Activated T-helper 17 cell treated with anti-CD3 and anti-CD28 coated beads, Interleukin-2, amount 50 U/mL, for 72 hours (primary cell): Measurements from ENCODE around the gene FAM120B. TPM values are rescaled to one million over a fixed set of nuclear protein-coding genes. Genes with fewer than 3 reads are reported as not detected.
"Not testable (repeated sequence)": the region's sequence is repeated elsewhere in the genome, so short reads cannot be mapped to it uniquely, and the experiment has no call there.

Experiments
- ATAC-seq: fragments of 150-1000 bp; cut with Tn5 transposase; replicated peaks from 2 replicates; pipeline ENCODE4 v1.10.0; 2021; ENCODE audit warnings: mild to moderate bottlenecking, moderate library complexity
- H3K27ac Mint-ChIP-seq: one replicate; pipeline ENCODE4 v1.8.0; 2022; ENCODE audit warnings: mixed read lengths
- H3K27me3 Mint-ChIP-seq: one replicate; pipeline ENCODE4 v1.8.0; 2022; ENCODE audit warnings: mixed read lengths
- H3K36me3 Mint-ChIP-seq: one replicate; pipeline ENCODE4 v1.8.0; 2022; ENCODE audit warnings: low read depth, mild to moderate bottlenecking, mixed read lengths
- H3K4me1 Mint-ChIP-seq: one replicate; pipeline ENCODE4 v1.8.0; 2022; ENCODE audit warnings: mixed read lengths
- H3K4me3 Mint-ChIP-seq: one replicate; pipeline ENCODE4 v1.8.0; 2022; ENCODE audit warnings: mild to moderate bottlenecking, mixed read lengths
- H3K9me3 Mint-ChIP-seq: one replicate; pipeline ENCODE4 v1.8.0; 2022; ENCODE audit warnings: mixed read lengths
- total RNA-seq, 2 donors: library from RNA; stranded (reverse); gene quantifications; one replicate each; pipeline ENCODE4 v1.2.3, GENCODE V29; 2022

The FAM120B gene
- total RNA-seq, 2 donors from 2014 or later: 22.5 to 27.4 TPM

GRCh38 chr6:170317718-170318117, 11.2 kb downstream of the FAM120B start:
- H3K4me1 Mint-ChIP-seq: peaks cover 27% of the 10 kb centered on the region
- no peaks in the 10 kb centered on the region for H3K9me3 Mint-ChIP-seq
- H3K4me3 Mint-ChIP-seq: no peak overlapping the region
- H3K27me3 Mint-ChIP-seq: no peaks in the 10 kb centered on the region
- no peak for ATAC-seq
- peak overlapping the region; percentile 23 for H3K27ac Mint-ChIP-seq
- H3K36me3 Mint-ChIP-seq: peaks cover 73% of the 10 kb centered on the region

- Mint-ChIP-seq H3K27me3 (no peaks in the 10 kb centered on the region), H3K27ac (peak overlapping the region; percentile 60), H3K4me1 (peaks cover 7% of the 10 kb centered on the region), H3K9me3 (no peaks in the 10 kb centered on the region), H3K36me3 (peaks cover 97% of the 10 kb centered on the region), H3K4me3 (no peak overlapping the region)
- no peak for ATAC-seq
These were observed 22.8 kb downstream of the FAM120B start for GRCh38 chr6:170329321-170329720.

- ATAC-seq, H3K27ac Mint-ChIP-seq, H3K27me3 Mint-ChIP-seq, H3K4me3 Mint-ChIP-seq, H3K9me3 Mint-ChIP-seq: not testable (repeated sequence)
- peaks cover 33% of the 10 kb centered on the region for H3K4me1 Mint-ChIP-seq
- peaks cover 90% of the 10 kb centered on the region for H3K36me3 Mint-ChIP-seq
These were observed 28.6 kb downstream of the FAM120B start for GRCh38 chr6:170335199-170335598.

- H3K36me3 Mint-ChIP-seq: peaks cover 71% of the 10 kb centered on the region
- H3K4me3 Mint-ChIP-seq: peak overlapping the region; percentile 41
- ATAC-seq: peak; percentile 42
- peaks cover 27% of the 10 kb centered on the region for H3K4me1 Mint-ChIP-seq
- H3K27ac Mint-ChIP-seq: peak overlapping the region; percentile 15
- H3K9me3 Mint-ChIP-seq: no peaks in the 10 kb centered on the region
- no peaks in the 10 kb centered on the region for H3K27me3 Mint-ChIP-seq
These were observed 38.3 kb downstream of the FAM120B start for GRCh38 chr6:170344631-170345576.

GRCh38 chr6:170345662-170346061, 39.1 kb downstream of the FAM120B start:
- Mint-ChIP-seq H3K27ac (peak overlapping the region; percentile 15), H3K36me3 (peaks cover 74% of the 10 kb centered on the region), H3K9me3 (no peaks in the 10 kb centered on the region), H3K4me1 (peaks cover 27% of the 10 kb centered on the region), H3K27me3 (no peaks in the 10 kb centered on the region), H3K4me3 (peak overlapping the region; percentile 41)
- ATAC-seq: peak; percentile 82

- Mint-ChIP-seq H3K9me3 (peaks cover 6% of the 10 kb centered on the region), H3K27me3 (no peaks in the 10 kb centered on the region), H3K36me3 (peaks cover 84% of the 10 kb centered on the region), H3K4me1 (peaks cover 32% of the 10 kb centered on the region), H3K27ac (peak overlapping the region; percentile 15), H3K4me3 (peak overlapping the region; percentile 41)
- ATAC-seq: peak; percentile 74
These were observed 40.1 kb downstream of the FAM120B start for GRCh38 chr6:170346649-170347048.

- Mint-ChIP-seq H3K36me3 (peaks cover 81% of the 10 kb centered on the region), H3K4me1 (peaks cover 32% of the 10 kb centered on the region), H3K9me3 (peaks cover 6% of the 10 kb centered on the region), H3K27me3 (no peaks in the 10 kb centered on the region), H3K27ac (peak overlapping the region; percentile 15), H3K4me3 (peak overlapping the region; percentile 41)
- peak; percentile 75 for ATAC-seq
These were observed 40.5 kb downstream of the FAM120B start for GRCh38 chr6:170347091-170347490.

GRCh38 chr6:170347975-170348374, 41.4 kb downstream of the FAM120B start:
- ATAC-seq: no peak

GRCh38 chr6:170351456-170351855, 44.9 kb downstream of the FAM120B start:
- H3K4me3 Mint-ChIP-seq, H3K27me3 Mint-ChIP-seq, ATAC-seq, H3K27ac Mint-ChIP-seq: not testable (repeated sequence)
- Mint-ChIP-seq H3K9me3 (peaks cover 13% of the 10 kb centered on the region), H3K36me3 (peaks cover 59% of the 10 kb centered on the region), H3K4me1 (peaks cover 21% of the 10 kb centered on the region)

More at GRCh38 chr6:170347975-170348374, 41.4 kb downstream of the FAM120B start:
- Mint-ChIP-seq H3K27me3 (no peaks in the 10 kb centered on the region), H3K9me3 (peaks cover 12% of the 10 kb centered on the region), H3K36me3 (peaks cover 73% of the 10 kb centered on the region), H3K4me1 (peaks cover 36% of the 10 kb centered on the region), H3K27ac (peak overlapping the region; percentile 15), H3K4me3 (no peak overlapping the region)

GRCh38 chr6:170355190-170355589, 48.6 kb downstream of the FAM120B start:
- not testable (repeated sequence) for H3K27me3 Mint-ChIP-seq, ATAC-seq, H3K27ac Mint-ChIP-seq, H3K4me3 Mint-ChIP-seq
- H3K9me3 Mint-ChIP-seq: peaks cover 13% of the 10 kb centered on the region
- peaks cover 14% of the 10 kb centered on the region for H3K4me1 Mint-ChIP-seq
- peaks cover 54% of the 10 kb centered on the region for H3K36me3 Mint-ChIP-seq

GRCh38 chr6:170355661-170356060, 49.1 kb downstream of the FAM120B start:
- H3K9me3 Mint-ChIP-seq: peaks cover 13% of the 10 kb centered on the region
- H3K4me1 Mint-ChIP-seq: peaks cover 14% of the 10 kb centered on the region
- no peak overlapping the region for H3K4me3 Mint-ChIP-seq
- ATAC-seq: no peak
- H3K36me3 Mint-ChIP-seq: peaks cover 54% of the 10 kb centered on the region
- H3K27me3 Mint-ChIP-seq: no peaks in the 10 kb centered on the region
- no peak overlapping the region for H3K27ac Mint-ChIP-seq

GRCh38 chr6:170357812-170358211, 51.3 kb downstream of the FAM120B start:
- H3K4me1 Mint-ChIP-seq: peaks cover 5% of the 10 kb centered on the region
- H3K9me3 Mint-ChIP-seq: peaks cover 3% of the 10 kb centered on the region
- ATAC-seq: no peak
- H3K27me3 Mint-ChIP-seq: no peaks in the 10 kb centered on the region
- no peak overlapping the region for H3K27ac Mint-ChIP-seq
- H3K4me3 Mint-ChIP-seq: no peak overlapping the region
- peaks cover 60% of the 10 kb centered on the region for H3K36me3 Mint-ChIP-seq

- ATAC-seq: no peak
- Mint-ChIP-seq H3K27me3 (no peaks in the 10 kb centered on the region), H3K4me3 (no peak overlapping the region), H3K9me3 (no peaks in the 10 kb centered on the region), H3K27ac (no peak overlapping the region), H3K36me3 (peaks cover 60% of the 10 kb centered on the region), H3K4me1 (peaks cover 4% of the 10 kb centered on the region)
These were observed 51.9 kb downstream of the FAM120B start for GRCh38 chr6:170358496-170358895.

- Mint-ChIP-seq H3K27ac (no peak overlapping the region), H3K4me3 (no peak overlapping the region), H3K9me3 (no peaks in the 10 kb centered on the region), H3K27me3 (no peaks in the 10 kb centered on the region), H3K4me1 (no peaks in the 10 kb centered on the region), H3K36me3 (peaks cover 69% of the 10 kb centered on the region)
- ATAC-seq: no peak
These were observed 53.9 kb downstream of the FAM120B start for GRCh38 chr6:170360476-170360875.

GRCh38 chr6:170361335-170361734, 54.8 kb downstream of the FAM120B start:
- Mint-ChIP-seq H3K9me3 (no peaks in the 10 kb centered on the region), H3K4me3 (no peak overlapping the region)

More at GRCh38 chr6:170361335-170361734, 54.8 kb downstream of the FAM120B start:
- H3K27ac Mint-ChIP-seq: no peak overlapping the region
- no peak for ATAC-seq
- H3K4me1 Mint-ChIP-seq: no peaks in the 10 kb centered on the region
- H3K27me3 Mint-ChIP-seq: no peaks in the 10 kb centered on the region
- H3K36me3 Mint-ChIP-seq: peaks cover 77% of the 10 kb centered on the region
